ENCODE measurements around the gene MOB3B.

MOB3B gene

DNA sequence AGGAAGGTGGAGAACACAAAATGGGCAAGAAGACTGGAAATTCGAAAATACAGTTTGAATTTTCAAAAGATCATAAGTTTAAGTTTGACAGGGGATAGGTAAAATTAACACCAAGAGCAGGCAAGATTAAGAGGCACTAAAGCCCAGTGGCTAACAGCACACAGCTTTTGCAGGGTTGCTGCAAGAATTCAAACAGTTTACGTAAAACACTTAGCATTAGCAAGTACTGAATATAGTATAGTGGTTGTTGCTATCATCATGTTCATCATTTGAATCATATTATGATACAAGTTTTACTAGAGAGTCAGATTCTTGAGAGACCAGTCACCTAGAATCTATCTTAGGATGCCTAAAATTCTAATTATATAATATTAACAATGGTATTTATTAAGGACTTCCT, 66.8 kb downstream of the MOB3B start:
- Histone ChIP-seq H3K4me1 (ENCODE audit: control insufficient read depth, low read length) (peaks cover 8% of the 10 kb centered on the region), H3K4me2 (ENCODE audit: low read length) (no peak overlapping the region), H3K79me2 (ENCODE audit: control insufficient read depth, low read length) (no peaks in the 10 kb centered on the region), H3K4me3 (ENCODE audit: low read length) (no peak overlapping the region), H4K20me1 (ENCODE audit: control insufficient read depth, insufficient read depth, low read depth, low read length) (no peaks in the 10 kb centered on the region), H3K27me3 (ENCODE audit: control insufficient read depth, low read length) (peaks cover 2% of the 10 kb centered on the region; the same call in 1 of the 2 replicates), H3K36me3 (ENCODE audit: control insufficient read depth, low read length) (no peaks in the 10 kb centered on the region), H3F3A (ENCODE audit: control insufficient read depth, insufficient read depth) (no peaks in the 10 kb centered on the region), H3K27ac (ENCODE audit: low read depth, low read length) (no peak overlapping the region), H3K9me3 (ENCODE audit: control insufficient read depth, insufficient read depth, low read length) (no peaks in the 10 kb centered on the region), H3K9me2 (replicated peaks; ENCODE audit: control insufficient read depth, low read length) (no peaks in the 10 kb centered on the region)
- TF ChIP-seq EZH2phosphoT487 (IDR thresholded peaks at IDR 0.05; ENCODE audit: borderline replicate concordance, low read length), result no peak
- TF ChIP-seq, protein P1, sequence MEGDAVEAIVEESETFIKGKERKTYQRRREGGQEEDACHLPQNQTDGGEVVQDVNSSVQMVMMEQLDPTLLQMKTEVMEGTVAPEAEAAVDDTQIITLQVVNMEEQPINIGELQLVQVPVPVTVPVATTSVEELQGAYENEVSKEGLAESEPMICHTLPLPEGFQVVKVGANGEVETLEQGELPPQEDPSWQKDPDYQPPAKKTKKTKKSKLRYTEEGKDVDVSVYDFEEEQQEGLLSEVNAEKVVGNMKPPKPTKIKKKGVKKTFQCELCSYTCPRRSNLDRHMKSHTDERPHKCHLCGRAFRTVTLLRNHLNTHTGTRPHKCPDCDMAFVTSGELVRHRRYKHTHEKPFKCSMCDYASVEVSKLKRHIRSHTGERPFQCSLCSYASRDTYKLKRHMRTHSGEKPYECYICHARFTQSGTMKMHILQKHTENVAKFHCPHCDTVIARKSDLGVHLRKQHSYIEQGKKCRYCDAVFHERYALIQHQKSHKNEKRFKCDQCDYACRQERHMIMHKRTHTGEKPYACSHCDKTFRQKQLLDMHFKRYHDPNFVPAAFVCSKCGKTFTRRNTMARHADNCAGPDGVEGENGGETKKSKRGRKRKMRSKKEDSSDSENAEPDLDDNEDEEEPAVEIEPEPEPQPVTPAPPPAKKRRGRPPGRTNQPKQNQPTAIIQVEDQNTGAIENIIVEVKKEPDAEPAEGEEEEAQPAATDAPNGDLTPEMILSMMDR (IDR thresholded peaks at IDR 0.05; ENCODE audit: low read depth, low read length, poor library complexity, severe bottlenecking), result no peak

DNA sequence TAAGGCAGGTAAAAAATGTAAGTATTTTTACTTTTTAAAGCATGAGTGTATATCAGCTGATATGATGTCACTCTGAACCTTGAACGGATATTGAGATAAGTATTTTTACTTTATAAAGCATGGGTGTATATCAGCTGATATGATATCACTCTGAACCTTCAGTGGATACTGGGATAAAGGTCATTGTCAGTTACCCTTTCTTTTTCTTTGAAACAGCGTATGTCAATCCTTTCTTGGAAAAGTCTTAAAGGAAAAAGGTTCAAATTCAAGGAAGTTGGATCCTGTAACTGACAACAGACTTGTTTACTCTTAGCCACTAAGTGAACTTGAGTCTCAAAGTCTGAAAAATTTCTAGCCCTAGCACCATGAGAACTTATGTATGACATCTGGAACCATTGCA, 67.2 kb downstream of the MOB3B start:
- Histone ChIP-seq H3K4me1 (ENCODE audit: control insufficient read depth, low read length) (peaks cover 8% of the 10 kb centered on the region), H3K9me3 (ENCODE audit: control insufficient read depth, insufficient read depth, low read length) (no peaks in the 10 kb centered on the region), H4K20me1 (ENCODE audit: control insufficient read depth, insufficient read depth, low read depth, low read length) (no peaks in the 10 kb centered on the region), H3K79me2 (ENCODE audit: control insufficient read depth, low read length) (no peaks in the 10 kb centered on the region), H3K4me2 (ENCODE audit: low read length) (no peak overlapping the region), H3K9me2 (replicated peaks; ENCODE audit: control insufficient read depth, low read length) (no peaks in the 10 kb centered on the region), H3K36me3 (ENCODE audit: control insufficient read depth, low read length) (no peaks in the 10 kb centered on the region), H3F3A (ENCODE audit: control insufficient read depth, insufficient read depth) (no peaks in the 10 kb centered on the region), H3K4me3 (ENCODE audit: low read length) (no peak overlapping the region), H3K27ac (ENCODE audit: low read depth, low read length) (no peak overlapping the region), H3K27me3 (ENCODE audit: control insufficient read depth, low read length) (0 out of 2 replicates have a peak, but pooled peaks cover 2% of the 10 kb centered on the region)
- no peak for TF ChIP-seq EZH2phosphoT487 (IDR thresholded peaks at IDR 0.05; ENCODE audit: borderline replicate concordance, low read length)
- TF ChIP-seq, protein P1 (IDR thresholded peaks at IDR 0.05; ENCODE audit: low read depth, low read length, poor library complexity, severe bottlenecking), result no peak

- Histone ChIP-seq H3K27ac (ENCODE audit: low read depth, low read length) (no peak overlapping the region), H3K27me3 (ENCODE audit: control insufficient read depth, low read length) (0 out of 2 replicates have a peak, but pooled peaks cover 2% of the 10 kb centered on the region), H3K9me3 (ENCODE audit: control insufficient read depth, insufficient read depth, low read length) (no peaks in the 10 kb centered on the region), H3F3A (ENCODE audit: control insufficient read depth, insufficient read depth) (no peaks in the 10 kb centered on the region), H3K4me3 (ENCODE audit: low read length) (no peak overlapping the region), H4K20me1 (ENCODE audit: control insufficient read depth, insufficient read depth, low read depth, low read length) (no peaks in the 10 kb centered on the region), H3K9me2 (replicated peaks; ENCODE audit: control insufficient read depth, low read length) (no peaks in the 10 kb centered on the region), H3K79me2 (ENCODE audit: control insufficient read depth, low read length) (no peaks in the 10 kb centered on the region), H3K4me1 (ENCODE audit: control insufficient read depth, low read length) (peaks cover 8% of the 10 kb centered on the region), H3K36me3 (ENCODE audit: control insufficient read depth, low read length) (no peaks in the 10 kb centered on the region), H3K4me2 (ENCODE audit: low read length) (no peak overlapping the region)
- TF ChIP-seq, protein P1 (IDR thresholded peaks at IDR 0.05; ENCODE audit: low read depth, low read length, poor library complexity, severe bottlenecking), result no peak
- TF ChIP-seq EZH2phosphoT487 (IDR thresholded peaks at IDR 0.05; ENCODE audit: borderline replicate concordance, low read length), result no peak
Measured at GRCh38 chr9:27460226-27461023, 69.2 kb downstream of the MOB3B start.
